Breast epithelium (tissue), 4 donors: ENCODE results near the gene BDKRB2. TPM values are rescaled to one million over a fixed set of nuclear protein-coding genes. Genes with fewer than 3 reads are reported as not detected.

Experiments
- DNase-seq, 2 donors: peaks; one replicate each; pipeline ENCODE4 v3.0.0-alpha.2; 2019; ENCODE audit warnings: low spot score in 2 of 2
- H3K27ac ChIP-seq, 2 donors: fragments of 200-600 bp; sonication (generic) in 1 of 2; one replicate each; pipeline ENCODE4 v1.5.1; 2016 to 2019; ENCODE audit warnings: mild to moderate bottlenecking in 1 of 2
- H3K27me3 ChIP-seq, 2 donors: fragments of 200-600 bp; sonication (generic) in 1 of 2; one replicate each; pipeline versions ENCODE4 v1.5.1 to v1.6.0; 2017 to 2019; ENCODE audit warnings: control low read depth in 1 of 2, mild to moderate bottlenecking in 1 of 2
- H3K36me3 ChIP-seq: fragments of 200-600 bp; one replicate; pipeline ENCODE4 v1.5.1; 2019
- H3K4me1 ChIP-seq, 2 donors: fragments of 200-600 bp; sonication (generic); one replicate each; pipeline ENCODE4 v1.5.1; 2016 to 2019; ENCODE audit warnings: control low read depth in 1 of 2
- H3K4me3 ChIP-seq, 3 donors: fragments of 200-600 bp; sonication (generic); 1 replicate in 2 of 3; 2 replicates in 1 of 3; pipeline ENCODE4 v1.5.1; 2016 to 2019; ENCODE audit warnings: mild to moderate bottlenecking in 3 of 3, moderate library complexity in 2 of 3
- H3K9me3 ChIP-seq, 2 donors: fragments of 200-600 bp; sonication (generic) in 1 of 2; one replicate each; pipeline ENCODE4 v1.5.1; 2016 to 2019; ENCODE audit warnings: control low read depth in 1 of 2
- POLR2A ChIP-seq: fragments of 450-650 bp; IDR thresholded peaks from one replicate; pipeline ENCODE4 v1.6.1; 2016; ENCODE audit warnings: antibody characterized with exemption, mild to moderate bottlenecking, moderate library complexity
- POLR2AphosphoS5 ChIP-seq, 3 donors: sonication (generic); formaldehyde crosslinking; IDR thresholded peaks; one replicate each; pipeline ENCODE4 v1.6.1; 2017; ENCODE audit warnings: antibody characterized with exemption in 3 of 3
- intact Hi-C: fragments of 100-400 bp; cut with DNase I; formaldehyde crosslinking; loops from one replicate; pipeline ENCODE4 v1.15.1; 2023; ENCODE audit warnings: low total_unique reads
- total RNA-seq, 3 donors: library from RNA; depleted of rRNA; stranded (reverse); fragments of >200 nt; gene quantifications; one replicate each; pipeline ENCODE4 v1.1.0, GENCODE V29; 2016
- TF ChIP-seq, protein P1 (sequence below), 3 donors: fragments of 450-650 bp; IDR thresholded peaks; one replicate each; pipeline ENCODE4 v1.5.1; 2016 to 2017; ENCODE audit warnings: antibody characterized with exemption in 3 of 3, mild to moderate bottlenecking in 3 of 3, moderate library complexity in 3 of 3

BDKRB2 gene
- total RNA-seq, 3 donors from 2014 or later, result 1.1 to 5.6 (median 4.2) TPM

DNA sequence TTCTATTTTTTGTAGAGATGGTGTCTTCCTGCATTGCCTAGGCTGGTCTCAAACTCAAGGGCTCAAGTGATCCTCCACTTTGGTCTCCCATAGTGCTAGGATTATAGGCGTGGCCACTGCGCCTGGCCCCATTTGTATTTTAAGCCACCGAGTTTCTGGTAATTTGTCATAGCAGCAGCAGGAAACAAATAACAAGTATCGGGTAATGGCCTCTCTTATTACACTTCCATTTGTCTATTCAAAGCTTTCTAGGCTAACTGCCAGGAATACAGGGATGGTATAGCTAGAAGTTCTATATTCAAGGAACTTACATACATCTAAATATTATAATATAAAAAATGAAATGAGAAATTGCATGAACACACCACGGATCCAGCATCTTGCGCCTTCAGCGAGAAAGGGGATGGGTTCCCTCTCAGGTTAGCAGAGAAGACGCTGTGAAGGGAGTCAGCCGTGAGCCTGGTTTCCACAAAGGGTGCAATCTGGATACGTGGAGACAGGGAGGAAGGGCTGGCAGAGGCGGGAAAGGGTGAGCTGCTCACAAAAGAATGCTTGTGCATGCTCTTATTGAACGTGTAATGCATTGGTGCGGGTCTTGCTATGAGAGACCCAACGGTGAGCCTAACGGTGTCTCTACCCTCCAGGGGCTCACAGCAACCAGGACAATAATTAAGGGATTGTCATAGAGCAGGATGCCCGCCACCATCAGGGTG, 60.9 kb downstream of the BDKRB2 start:
- Histone ChIP-seq H3K9me3 (no peaks in the 10 kb centered on the region), H3K4me1 (no peaks in the 10 kb centered on the region), H3K36me3 (no peaks in the 10 kb centered on the region), H3K4me3 (no peak overlapping the region), H3K27me3 (no peaks in the 10 kb centered on the region), H3K27ac (no peak overlapping the region)
- intact Hi-C loops, result no loop called here
- TF ChIP-seq POLR2AphosphoS5 (IDR thresholded peaks at IDR 0.05) (no peak), POLR2A (no peak)
- TF ChIP-seq, protein P1, sequence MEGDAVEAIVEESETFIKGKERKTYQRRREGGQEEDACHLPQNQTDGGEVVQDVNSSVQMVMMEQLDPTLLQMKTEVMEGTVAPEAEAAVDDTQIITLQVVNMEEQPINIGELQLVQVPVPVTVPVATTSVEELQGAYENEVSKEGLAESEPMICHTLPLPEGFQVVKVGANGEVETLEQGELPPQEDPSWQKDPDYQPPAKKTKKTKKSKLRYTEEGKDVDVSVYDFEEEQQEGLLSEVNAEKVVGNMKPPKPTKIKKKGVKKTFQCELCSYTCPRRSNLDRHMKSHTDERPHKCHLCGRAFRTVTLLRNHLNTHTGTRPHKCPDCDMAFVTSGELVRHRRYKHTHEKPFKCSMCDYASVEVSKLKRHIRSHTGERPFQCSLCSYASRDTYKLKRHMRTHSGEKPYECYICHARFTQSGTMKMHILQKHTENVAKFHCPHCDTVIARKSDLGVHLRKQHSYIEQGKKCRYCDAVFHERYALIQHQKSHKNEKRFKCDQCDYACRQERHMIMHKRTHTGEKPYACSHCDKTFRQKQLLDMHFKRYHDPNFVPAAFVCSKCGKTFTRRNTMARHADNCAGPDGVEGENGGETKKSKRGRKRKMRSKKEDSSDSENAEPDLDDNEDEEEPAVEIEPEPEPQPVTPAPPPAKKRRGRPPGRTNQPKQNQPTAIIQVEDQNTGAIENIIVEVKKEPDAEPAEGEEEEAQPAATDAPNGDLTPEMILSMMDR (IDR thresholded peaks at IDR 0.05), result no peak
- no peak for DNase-seq

DNA sequence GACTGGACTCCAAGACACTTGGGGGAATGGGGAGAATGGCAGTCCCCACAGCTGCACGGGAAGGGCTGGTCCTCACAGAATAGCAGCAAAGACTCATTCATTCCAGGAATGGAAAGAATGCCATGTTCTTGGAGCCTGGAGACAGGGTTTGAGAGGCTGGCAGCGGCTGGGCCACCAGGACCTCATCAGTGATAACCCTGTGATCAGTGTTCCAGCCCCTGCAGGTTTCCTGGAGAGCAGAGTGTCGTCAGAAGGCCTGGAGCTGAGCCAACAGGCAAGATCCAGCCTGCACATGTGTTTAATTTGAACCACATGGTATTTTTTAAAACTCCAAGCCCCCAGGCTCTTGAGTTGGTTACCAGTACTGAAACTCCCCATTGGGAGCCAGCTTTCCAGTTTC, 62.7 kb downstream of the BDKRB2 start:
- H3K4me3 ChIP-seq, result no peak overlapping the region
- intact Hi-C loops, result no loop called here
- peak in 1 of 2 donors; percentile 66 for DNase-seq
- H3K27ac ChIP-seq, result peak overlapping the region in 1 of 2 donors; percentile 13
- H3K4me1 ChIP-seq, result no peaks in the 10 kb centered on the region
- TF ChIP-seq POLR2A (no peak), POLR2AphosphoS5 (IDR thresholded peaks at IDR 0.05) (no peak)
- TF ChIP-seq, protein P1 (IDR thresholded peaks at IDR 0.05), result no peak
- H3K36me3 ChIP-seq, result no peaks in the 10 kb centered on the region
- no peaks in the 10 kb centered on the region for H3K27me3 ChIP-seq
- peaks cover 0 to 6% of the 10 kb centered on the region in 2 donors for H3K9me3 ChIP-seq

DNA sequence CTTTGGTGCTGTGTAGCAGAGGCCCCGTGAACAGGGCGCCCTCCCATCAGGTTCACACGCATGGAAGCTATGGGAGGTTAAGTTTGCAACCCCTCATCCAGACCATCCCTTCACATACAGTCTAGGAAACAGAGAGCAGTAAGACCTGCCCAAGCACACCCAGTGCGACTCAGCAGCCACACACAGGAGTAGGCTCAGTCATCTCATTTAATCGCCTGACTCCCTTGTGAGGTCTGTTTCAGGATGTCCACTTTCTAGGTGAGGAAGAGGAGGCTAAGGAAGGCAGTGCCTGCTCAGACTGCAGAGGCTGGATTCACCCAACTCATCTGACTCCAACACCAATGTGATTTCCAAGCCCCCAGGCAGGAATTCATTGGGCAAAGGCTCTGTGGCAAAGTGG, 63.3 kb downstream of the BDKRB2 start:
- Histone ChIP-seq H3K27me3 (no peaks in the 10 kb centered on the region), H3K27ac (peak overlapping the region in 1 of 2 donors; percentile 1), H3K36me3 (no peaks in the 10 kb centered on the region), H3K9me3 (peaks cover 0 to 6% of the 10 kb centered on the region in 2 donors), H3K4me1 (no peaks in the 10 kb centered on the region), H3K4me3 (no peak overlapping the region)
- DNase-seq, result no peak
- TF ChIP-seq, protein P1 (IDR thresholded peaks at IDR 0.05), result no peak
- TF ChIP-seq POLR2A, result no peak
- no peak for TF ChIP-seq POLR2AphosphoS5 (IDR thresholded peaks at IDR 0.05)
- intact Hi-C loops, result no loop called here

DNA sequence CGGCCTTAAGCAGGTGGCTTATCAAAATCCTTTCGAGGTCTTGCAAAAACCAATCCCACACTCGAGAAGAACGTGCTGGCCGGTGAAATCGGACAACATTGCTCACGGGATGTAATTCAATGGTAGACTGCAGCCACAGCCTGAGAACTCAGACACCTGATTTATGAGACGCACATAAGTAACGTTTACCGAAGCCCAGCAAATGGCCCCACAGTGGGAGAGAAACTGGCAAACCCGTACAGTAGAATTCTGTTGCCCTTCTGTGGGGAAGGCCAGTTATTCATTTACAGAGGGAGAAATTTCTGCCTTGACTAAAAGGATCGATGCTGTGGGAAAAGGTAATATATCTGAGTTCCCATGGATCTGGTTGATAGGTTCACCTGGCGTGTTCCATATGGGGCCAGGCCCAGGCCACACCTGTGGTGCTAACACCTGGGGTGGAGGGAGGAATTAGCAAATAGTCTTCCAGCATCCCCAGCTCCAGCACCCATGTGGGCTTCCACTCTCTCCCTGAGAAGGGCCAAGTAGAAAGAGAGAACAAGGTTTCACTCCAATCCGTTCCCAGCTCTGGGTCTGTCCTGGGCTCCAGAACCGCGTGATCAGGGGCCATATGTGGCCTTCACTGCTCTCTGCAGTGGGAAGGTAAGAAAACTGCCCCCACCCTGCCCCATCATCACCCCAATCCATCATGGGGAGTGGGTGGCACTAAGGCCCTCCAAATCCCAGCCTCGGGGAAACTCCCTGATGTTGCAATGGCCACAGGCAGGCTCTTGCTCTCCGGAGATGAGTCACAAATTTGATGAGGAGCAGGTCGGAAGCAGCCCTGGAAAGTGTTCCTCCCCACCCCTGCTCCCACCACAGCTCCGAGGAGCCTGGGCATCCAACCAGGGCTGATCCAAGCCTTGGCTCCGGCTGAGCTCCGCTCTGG, 64.1 kb downstream of the BDKRB2 start:
- no peak for DNase-seq
- peak overlapping the region; percentile 1 to 45 for H3K27ac ChIP-seq
- H3K4me3 ChIP-seq, result no peak overlapping the region
- no peaks in the 10 kb centered on the region for H3K4me1 ChIP-seq
- no peaks in the 10 kb centered on the region for H3K36me3 ChIP-seq
- H3K9me3 ChIP-seq, result peaks cover 0 to 6% of the 10 kb centered on the region in 2 donors
- H3K27me3 ChIP-seq, result no peaks in the 10 kb centered on the region
- intact Hi-C loops, result no loop called here
- TF ChIP-seq POLR2A, result no peak
- TF ChIP-seq, protein P1 (IDR thresholded peaks at IDR 0.05), result no peak
- peak in 2 of 3 donors; percentile 38 to 41 for TF ChIP-seq POLR2AphosphoS5 (IDR thresholded peaks at IDR 0.05)

DNA sequence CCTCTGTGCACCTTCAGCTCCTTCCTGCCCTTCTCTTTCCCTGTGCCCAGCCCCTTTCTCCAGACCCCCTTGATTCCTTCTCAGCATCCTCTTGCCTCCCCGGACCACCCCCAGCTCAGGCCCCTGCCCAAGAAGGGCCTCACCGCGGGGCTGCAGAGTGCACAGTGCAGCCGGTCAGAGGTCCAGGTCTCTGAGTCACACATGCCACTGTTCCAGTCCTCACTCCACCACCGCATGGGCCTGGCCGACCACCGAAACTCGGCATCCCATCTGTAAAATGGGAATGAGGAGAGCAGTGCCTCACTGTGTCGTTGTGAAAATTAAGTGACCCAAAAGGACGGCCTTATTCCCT, 64.7 kb downstream of the BDKRB2 start:
- intact Hi-C loops, result no loop called here

More for the DNA sequence above, 64.7 kb downstream of the BDKRB2 start:
- Histone ChIP-seq H3K4me3 (no peak overlapping the region), H3K4me1 (no peaks in the 10 kb centered on the region), H3K27me3 (no peaks in the 10 kb centered on the region), H3K36me3 (no peaks in the 10 kb centered on the region), H3K9me3 (peaks cover 0 to 6% of the 10 kb centered on the region in 2 donors), H3K27ac (peak overlapping the region; percentile 45)
- DNase-seq, result no peak
- TF ChIP-seq POLR2A, result no peak
- no peak for TF ChIP-seq POLR2AphosphoS5 (IDR thresholded peaks at IDR 0.05)
- TF ChIP-seq, protein P1 (IDR thresholded peaks at IDR 0.05), result no peak
